ENCODE results near the gene OPTC. TPM values are rescaled to one million over a fixed set of nuclear protein-coding genes. Genes with fewer than 3 reads are reported as not detected.

OPTC gene
- total RNA-seq, 1 donor from 2014 or later: not detected

- Mint-ChIP-seq H3K27ac (ENCODE audit: unreplicated experiment) (peak overlapping the region; percentile 99), H3K4me1 (ENCODE audit: low read depth, unreplicated experiment) (peaks cover 49% of the 10 kb centered on the region), H3K4me3 (ENCODE audit: unreplicated experiment) (peak overlapping the region; percentile 40), H3K36me3 (ENCODE audit: low read depth, unreplicated experiment) (no peaks in the 10 kb centered on the region), H3K9me3 (ENCODE audit: unreplicated experiment) (no peaks in the 10 kb centered on the region), H3K27me3 (ENCODE audit: low read depth, unreplicated experiment) (no peaks in the 10 kb centered on the region)
- Histone ChIP-seq H3K4me2 (ENCODE audit: low read length) (peak overlapping the region; percentile 79), H3K4me3 (ENCODE audit: insufficient read depth, low read depth, low read length) (no peak overlapping the region), H4K20me1 (ENCODE audit: insufficient read depth, low read length) (no peaks in the 10 kb centered on the region), H3K4me1 (ENCODE audit: insufficient read depth, low read length) (peaks cover 45% of the 10 kb centered on the region), H3K9ac (ENCODE audit: low read length) (peak overlapping the region; percentile 86), H3K36me3 (ENCODE audit: insufficient read depth, low read length) (no peaks in the 10 kb centered on the region), H3K27me3 (ENCODE audit: insufficient read depth, low read length) (no peaks in the 10 kb centered on the region), H3K79me2 (ENCODE audit: insufficient read depth, low read length) (no peaks in the 10 kb centered on the region), H3K9me3 (ENCODE audit: insufficient read depth, low read depth, low read length) (no peaks in the 10 kb centered on the region), H3K27ac (ENCODE audit: low read depth, low read length) (peak overlapping the region; percentile 98), H2AFZ (ENCODE audit: low read depth, low read length) (peak overlapping the region; percentile 36)
- DNase-seq (ENCODE audit: low read depth) (no peak), FAIRE-seq (no peak)
- TF ChIP-seq EZH2 (IDR thresholded peaks at IDR 0.05; ENCODE audit: insufficient read depth, low read length): no peak
- TF ChIP-seq CTCF (IDR thresholded peaks at IDR 0.05; ENCODE audit: insufficient read depth, low read depth, low read length): no peak
Observed at GRCh38 chr1:203512517-203512847, 18.5 kb downstream of the OPTC start.

- peak overlapping the region; percentile 36 for H2AFZ ChIP-seq (ENCODE audit: low read depth, low read length)
- peak; percentile 96 for DNase-seq (ENCODE audit: low read depth)
- H3K27me3 ChIP-seq (ENCODE audit: insufficient read depth, low read length): no peaks in the 10 kb centered on the region
- H3K9ac ChIP-seq (ENCODE audit: low read length): peak overlapping the region; percentile 86
- FAIRE-seq: peak; percentile 100
- Mint-ChIP-seq H3K27ac (ENCODE audit: unreplicated experiment) (peak overlapping the region; percentile 99), H3K9me3 (ENCODE audit: unreplicated experiment) (no peaks in the 10 kb centered on the region), H3K4me1 (ENCODE audit: low read depth, unreplicated experiment) (peaks cover 45% of the 10 kb centered on the region), H3K27me3 (ENCODE audit: low read depth, unreplicated experiment) (no peaks in the 10 kb centered on the region), H3K4me3 (ENCODE audit: unreplicated experiment) (peak overlapping the region; percentile 40), H3K36me3 (ENCODE audit: low read depth, unreplicated experiment) (no peaks in the 10 kb centered on the region)
- no peaks in the 10 kb centered on the region for H3K36me3 ChIP-seq (ENCODE audit: insufficient read depth, low read length)
- peak overlapping the region; percentile 8 for H3K4me3 ChIP-seq (ENCODE audit: insufficient read depth, low read depth, low read length)
- peaks cover 43% of the 10 kb centered on the region for H3K4me1 ChIP-seq (ENCODE audit: insufficient read depth, low read length)
- H4K20me1 ChIP-seq (ENCODE audit: insufficient read depth, low read length): no peaks in the 10 kb centered on the region
- peak overlapping the region; percentile 79 for H3K4me2 ChIP-seq (ENCODE audit: low read length)
- H3K9me3 ChIP-seq (ENCODE audit: insufficient read depth, low read depth, low read length): no peaks in the 10 kb centered on the region
- H3K79me2 ChIP-seq (ENCODE audit: insufficient read depth, low read length): no peaks in the 10 kb centered on the region
- peak overlapping the region; percentile 98 for H3K27ac ChIP-seq (ENCODE audit: low read depth, low read length)
- TF ChIP-seq EZH2 (IDR thresholded peaks at IDR 0.05; ENCODE audit: insufficient read depth, low read length) (no peak), CTCF (IDR thresholded peaks at IDR 0.05; ENCODE audit: insufficient read depth, low read depth, low read length) (no peak)
Observed at GRCh38 chr1:203512848-203513584, 19.1 kb downstream of the OPTC start.

GRCh38 chr1:203513585-203514031, 19.7 kb downstream of the OPTC start:
- Histone ChIP-seq H3K9ac (ENCODE audit: low read length) (peak overlapping the region; percentile 86), H3K4me1 (ENCODE audit: insufficient read depth, low read length) (peaks cover 37% of the 10 kb centered on the region), H4K20me1 (ENCODE audit: insufficient read depth, low read length) (no peaks in the 10 kb centered on the region), H3K4me2 (ENCODE audit: low read length) (peak overlapping the region; percentile 79), H3K9me3 (ENCODE audit: insufficient read depth, low read depth, low read length) (no peaks in the 10 kb centered on the region), H3K36me3 (ENCODE audit: insufficient read depth, low read length) (no peaks in the 10 kb centered on the region), H3K27ac (ENCODE audit: low read depth, low read length) (peak overlapping the region; percentile 98), H3K79me2 (ENCODE audit: insufficient read depth, low read length) (no peaks in the 10 kb centered on the region), H3K4me3 (ENCODE audit: insufficient read depth, low read depth, low read length) (peak overlapping the region; percentile 27), H2AFZ (ENCODE audit: low read depth, low read length) (peak overlapping the region; percentile 0), H3K27me3 (ENCODE audit: insufficient read depth, low read length) (no peaks in the 10 kb centered on the region)
- Mint-ChIP-seq H3K27ac (ENCODE audit: unreplicated experiment) (peak overlapping the region; percentile 99), H3K27me3 (ENCODE audit: low read depth, unreplicated experiment) (peaks cover under 1% of the 10 kb centered on the region), H3K9me3 (ENCODE audit: unreplicated experiment) (no peaks in the 10 kb centered on the region), H3K4me3 (ENCODE audit: unreplicated experiment) (peak overlapping the region; percentile 57), H3K4me1 (ENCODE audit: low read depth, unreplicated experiment) (peaks cover 40% of the 10 kb centered on the region), H3K36me3 (ENCODE audit: low read depth, unreplicated experiment) (no peaks in the 10 kb centered on the region)
- FAIRE-seq (no peak), DNase-seq (ENCODE audit: low read depth) (no peak)
- TF ChIP-seq EZH2 (IDR thresholded peaks at IDR 0.05; ENCODE audit: insufficient read depth, low read length) (no peak), CTCF (IDR thresholded peaks at IDR 0.05; ENCODE audit: insufficient read depth, low read depth, low read length) (no peak)
